ENCODE data around the gene WDR36. TPM values are rescaled to one million over a fixed set of nuclear protein-coding genes. Genes with fewer than 3 reads are reported as not detected.

The WDR36 gene
- total and polyA plus RNA-seq, 9 of the 15 experiments (the other 6 are each of a cell fraction or from before 2014, with no cell fraction given), result 25.7 to 68.0 (median 41.5) TPM

GRCh38 chr5:111158105-111158744 lies 66.1 kb downstream of the WDR36 start (continued):
- TF ChIP-seq NCOA1 (IDR thresholded peaks at IDR 0.05; ENCODE audit: low read depth), result no peak
- TF ChIP-seq TOE1 (IDR thresholded peaks at IDR 0.05; ENCODE audit: borderline replicate concordance), result no peak
- TF ChIP-seq TOE1 (CRISPR knock-in tag; IDR thresholded peaks at IDR 0.05; ENCODE audit: borderline replicate concordance, low read depth), result no peak
- no peak for TF ChIP-seq PTTG1 (tag; IDR thresholded peaks at IDR 0.05; ENCODE audit: low read depth)
- no peak for TF ChIP-seq DPF2 (IDR thresholded peaks at IDR 0.05)
- TF ChIP-seq CTCF (IDR thresholded peaks at IDR 0.05 in 2 of 3, conservative IDR thresholded peaks at IDR 0.05 in 1 of 3; ENCODE audit: insufficient read depth in 2 of 3, low read depth in 1 of 3, low read length in 3 of 3), result peak; percentile 80 to 96 (median 92)
- no peak for TF ChIP-seq NRF1 (conservative IDR thresholded peaks at IDR 0.05 in 1 of 2, IDR thresholded peaks at IDR 0.05 in 1 of 2)
- TF ChIP-seq REST (IDR thresholded peaks at IDR 0.05; ENCODE audit: borderline replicate concordance), result peak; percentile 74
- TF ChIP-seq REST (CRISPR knock-in tag; IDR thresholded peaks at IDR 0.05; ENCODE audit: low read depth), result no peak
- TF ChIP-seq ZMIZ1 (IDR thresholded peaks at IDR 0.05; ENCODE audit: low read depth in 2 of 2, low read length in 2 of 2), result no peak
- no peak for TF ChIP-seq RB1 (IDR thresholded peaks at IDR 0.05; ENCODE audit: low read depth)
- TF ChIP-seq PTBP1 (IDR thresholded peaks at IDR 0.05; ENCODE audit: low read depth, low read length), result no peak
- peak; percentile 74; the same call in 1 of the 2 replicates for TF ChIP-seq KLF16 (IDR thresholded peaks at IDR 0.05)
- 0 out of 2 replicates have a peak, but pooled peaks have one; percentile 18 for TF ChIP-seq TEAD4 (IDR thresholded peaks at IDR 0.05; ENCODE audit: low read length)
- TF ChIP-seq TEAD4 (CRISPR knock-in tag; IDR thresholded peaks at IDR 0.05; ENCODE audit: borderline replicate concordance), result no peak
